Upper lobe of right lung (tissue), 1 donor: ENCODE measurements around the gene PTCH1. TPM values are rescaled to one million over a fixed set of nuclear protein-coding genes. Genes with fewer than 3 reads are reported as not detected.

Source experiments
- ATAC-seq: fragments of 200-7000 bp; cut with Tn5 transposase; one replicate; pipeline ENCODE4 v1.9.1; 2020; ENCODE audit warnings: mild to moderate bottlenecking, moderate library complexity
- DNase-seq: peaks from one replicate; pipeline ENCODE4 v3.0.0-alpha.2; 2020
- H3K27ac ChIP-seq: fragments of 200-600 bp; one replicate; pipeline ENCODE4 v1.8.0; 2022
- H3K27me3 ChIP-seq: fragments of 200-600 bp; one replicate; pipeline ENCODE4 v1.8.0; 2022; ENCODE audit warnings: mild to moderate bottlenecking
- H3K36me3 ChIP-seq: fragments of 200-600 bp; one replicate; pipeline ENCODE4 v1.8.0; 2022
- H3K4me1 ChIP-seq: fragments of 200-600 bp; one replicate; pipeline ENCODE4 v1.8.0; 2022
- H3K4me3 ChIP-seq: fragments of 200-600 bp; one replicate; pipeline ENCODE4 v1.8.0; 2022; ENCODE audit warnings: mild to moderate bottlenecking
- H3K9me3 ChIP-seq: fragments of 200-600 bp; one replicate; pipeline ENCODE4 v1.8.0; 2022
- intact Hi-C: fragments of 100-400 bp; cut with DNase I; formaldehyde crosslinking; loops from one replicate; pipeline ENCODE4 v1.11.0; 2022
- total RNA-seq: library from RNA; stranded (reverse); fragmentation: NEBNext Ultra II Directional; extraction: Animal tissue kit (Norgen Biotek cat#: 25700); gene quantifications from one replicate; pipeline ENCODE4 v1.2.1, GENCODE V29; 2021
- TF ChIP-seq, protein P1 (sequence below): fragments of 200-600 bp; IDR thresholded peaks from one replicate; pipeline ENCODE4 v1.8.0; 2022; ENCODE audit warnings: antibody characterized with exemption
- donor health status: DM: no; HTN: yes; CAD: no; lungs with severe emphysema.

Gene PTCH1
- total RNA-seq, 1 donor from 2014 or later, result 25.9 TPM

GRCh38 chr9:95508968-95509850 is 7.6 kb downstream of the PTCH1 start:
- intact Hi-C loops, result loop anchor here (10.0 kb wide), 1 partner anchor 164 kb away; no protein-coding TSS in a partner anchor
- H3K36me3 ChIP-seq, result no peaks in the 10 kb centered on the region
- H3K4me1 ChIP-seq, result peaks cover 26% of the 10 kb centered on the region
- TF ChIP-seq, protein P1, sequence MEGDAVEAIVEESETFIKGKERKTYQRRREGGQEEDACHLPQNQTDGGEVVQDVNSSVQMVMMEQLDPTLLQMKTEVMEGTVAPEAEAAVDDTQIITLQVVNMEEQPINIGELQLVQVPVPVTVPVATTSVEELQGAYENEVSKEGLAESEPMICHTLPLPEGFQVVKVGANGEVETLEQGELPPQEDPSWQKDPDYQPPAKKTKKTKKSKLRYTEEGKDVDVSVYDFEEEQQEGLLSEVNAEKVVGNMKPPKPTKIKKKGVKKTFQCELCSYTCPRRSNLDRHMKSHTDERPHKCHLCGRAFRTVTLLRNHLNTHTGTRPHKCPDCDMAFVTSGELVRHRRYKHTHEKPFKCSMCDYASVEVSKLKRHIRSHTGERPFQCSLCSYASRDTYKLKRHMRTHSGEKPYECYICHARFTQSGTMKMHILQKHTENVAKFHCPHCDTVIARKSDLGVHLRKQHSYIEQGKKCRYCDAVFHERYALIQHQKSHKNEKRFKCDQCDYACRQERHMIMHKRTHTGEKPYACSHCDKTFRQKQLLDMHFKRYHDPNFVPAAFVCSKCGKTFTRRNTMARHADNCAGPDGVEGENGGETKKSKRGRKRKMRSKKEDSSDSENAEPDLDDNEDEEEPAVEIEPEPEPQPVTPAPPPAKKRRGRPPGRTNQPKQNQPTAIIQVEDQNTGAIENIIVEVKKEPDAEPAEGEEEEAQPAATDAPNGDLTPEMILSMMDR, result no peak
- H3K9me3 ChIP-seq, result no peaks in the 10 kb centered on the region
- H3K27me3 ChIP-seq, result no peaks in the 10 kb centered on the region
- ATAC-seq (peak; percentile 12), DNase-seq (peak; percentile 84)
- peak overlapping the region; percentile 89 for H3K4me3 ChIP-seq
- H3K27ac ChIP-seq, result peak overlapping the region; percentile 86

GRCh38 chr9:95508242-95508967 is 8.4 kb downstream of the PTCH1 start:
- peak; percentile 73 for DNase-seq
- no peaks in the 10 kb centered on the region for H3K9me3 ChIP-seq
- H3K27ac ChIP-seq, result peak overlapping the region; percentile 86
- no peak for ATAC-seq
- TF ChIP-seq, protein P1, result no peak
- peaks cover 29% of the 10 kb centered on the region for H3K4me1 ChIP-seq
- intact Hi-C loops, result loop anchor here (10.0 kb wide), 1 partner anchor 164 kb away; no protein-coding TSS in a partner anchor
- H3K27me3 ChIP-seq, result no peaks in the 10 kb centered on the region
- H3K36me3 ChIP-seq, result no peaks in the 10 kb centered on the region
- H3K4me3 ChIP-seq, result peak overlapping the region; percentile 89

- Histone ChIP-seq H3K4me3 (peak overlapping the region; percentile 89), H3K27ac (peak overlapping the region; percentile 86), H3K36me3 (no peaks in the 10 kb centered on the region), H3K9me3 (no peaks in the 10 kb centered on the region), H3K4me1 (peaks cover 29% of the 10 kb centered on the region), H3K27me3 (no peaks in the 10 kb centered on the region)
- ATAC-seq, result peak; percentile 2
- TF ChIP-seq, protein P1, result no peak
- intact Hi-C loops, result loop anchor here (10.0 kb wide), 1 partner anchor 163 kb away; no protein-coding TSS in a partner anchor
- DNase-seq, result peak; percentile 74
These were observed 9.1 kb downstream of the PTCH1 start for GRCh38 chr9:95507464-95508241.

DNA sequence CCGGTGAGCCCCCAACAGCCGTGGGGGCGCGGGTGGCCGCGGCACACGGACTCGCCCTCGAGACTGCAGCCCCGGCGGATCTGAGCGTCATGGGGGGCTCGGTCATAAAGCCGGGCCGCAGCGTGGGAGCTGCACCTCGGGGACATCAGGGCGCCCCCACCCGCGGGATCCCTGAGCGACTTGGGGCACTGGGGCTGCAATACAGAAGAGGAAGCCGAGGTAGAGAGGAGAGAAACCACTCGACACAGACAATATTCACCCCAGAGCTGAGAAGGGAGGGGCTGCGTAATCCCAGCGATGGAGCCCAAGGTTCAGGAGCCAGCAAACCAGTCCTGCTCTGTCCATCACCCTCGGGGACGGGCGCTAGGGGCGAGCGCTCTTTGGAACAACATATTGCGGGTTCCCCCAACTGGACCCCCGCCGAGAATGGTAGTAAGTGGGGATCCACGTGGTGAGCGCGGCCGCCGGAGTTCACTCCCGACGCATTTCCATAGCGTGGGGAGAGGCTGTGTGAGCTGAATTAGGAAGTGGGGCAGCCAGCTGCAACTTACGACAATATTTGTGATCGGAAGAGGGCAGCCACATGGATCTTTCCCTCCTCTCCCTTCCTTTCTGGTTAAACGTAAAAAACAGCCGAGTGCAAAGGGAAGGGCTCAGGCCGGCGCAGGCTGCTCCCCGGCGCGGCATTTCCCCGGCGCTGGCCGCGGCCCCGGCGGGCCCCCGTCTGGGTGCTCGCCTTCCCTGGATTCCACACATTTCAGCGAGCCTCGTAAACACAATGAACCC is 9.9 kb downstream of the PTCH1 start:
- DNase-seq (peak; percentile 73), ATAC-seq (peak; percentile 8)
- no peaks in the 10 kb centered on the region for H3K27me3 ChIP-seq
- H3K4me1 ChIP-seq, result peaks cover 21% of the 10 kb centered on the region
- intact Hi-C loops, result loop anchor here (10.0 kb wide), 1 partner anchor 162 kb away; no protein-coding TSS in a partner anchor
- no peaks in the 10 kb centered on the region for H3K9me3 ChIP-seq
- TF ChIP-seq, protein P1, result peak; percentile 4
- peak overlapping the region; percentile 86 for H3K27ac ChIP-seq
- peak overlapping the region; percentile 89 for H3K4me3 ChIP-seq
- no peaks in the 10 kb centered on the region for H3K36me3 ChIP-seq

GRCh38 chr9:95506428-95506677 is 10.4 kb downstream of the PTCH1 start:
- H3K36me3 ChIP-seq, result no peaks in the 10 kb centered on the region
- H3K9me3 ChIP-seq, result no peaks in the 10 kb centered on the region
- H3K4me3 ChIP-seq, result peak overlapping the region; percentile 89
- intact Hi-C loops, result loop anchor here (10.0 kb wide), 1 partner anchor 162 kb away; no protein-coding TSS in a partner anchor
- no peaks in the 10 kb centered on the region for H3K27me3 ChIP-seq
- H3K27ac ChIP-seq, result peak overlapping the region; percentile 86
- DNase-seq (no peak), ATAC-seq (peak; percentile 2)
- TF ChIP-seq, protein P1, result no peak
- peaks cover 16% of the 10 kb centered on the region for H3K4me1 ChIP-seq
